A549 (cell line): Measurements from ENCODE around the gene PTPRD.

Experiments used
- CHD2 ChIP-seq: fragments of 150-350 bp; IDR thresholded peaks from 2 replicates; pipeline ENCODE4 v1.6.1; 2014; ENCODE audit warnings: low read length; ENCODE audit not compliant: partially characterized antibody
- CTCF ChIP-seq: fragments of >200 bp; sonication (Bioruptor Twin); formaldehyde crosslinking; IDR thresholded peaks from 3 replicates; pipeline ENCODE4 v1.5.1; 2016
- HEYL ChIP-seq: fragments of 250-450 bp; sonication (Bioruptor Pico); IDR thresholded peaks from 2 replicates; pipeline ENCODE4 v1.8.0; 2021; ENCODE audit warnings: mild to moderate bottlenecking, moderate library complexity
- HOXB13 ChIP-seq: fragments of 250-450 bp; sonication (Bioruptor Pico); IDR thresholded peaks from 2 replicates; pipeline ENCODE4 v1.5.0; 2020; ENCODE audit warnings: low read depth, mild to moderate bottlenecking, moderate library complexity
- MAFK ChIP-seq: fragments of 450-650 bp; IDR thresholded peaks from 2 replicates; pipeline ENCODE4 v1.6.1; 2014; ENCODE audit not compliant: partially characterized antibody
- MAX ChIP-seq: IDR thresholded peaks from 2 replicates; pipeline ENCODE4 v1.6.1; 2012
- MAZ ChIP-seq: fragments of 150-350 bp; IDR thresholded peaks from 2 replicates; pipeline ENCODE4 v1.6.1; 2014; ENCODE audit warnings: antibody characterized with exemption, low read depth, low read length, borderline replicate concordance
- POLR2A ChIP-seq: IDR thresholded peaks from 2 replicates; pipeline ENCODE4 v1.6.1; 2012; ENCODE audit warnings: mild to moderate bottlenecking, low read length
- RAD21 ChIP-seq, 2 experiments: fragments of >200 bp in 1 of 2; sonication (Bioruptor Twin) in 1 of 2; formaldehyde crosslinking in 1 of 2; IDR thresholded peaks in 1 of 2; conservative IDR thresholded peaks in 1 of 2; 2 replicates in 1 of 2; 3 replicates in 1 of 2; pipeline ENCODE4 v1.6.1; 2012 to 2018; ENCODE audit warnings: inconsistent platforms in 1 of 2
- SMC3 ChIP-seq: fragments of >200 bp; sonication (Bioruptor Twin); formaldehyde crosslinking; IDR thresholded peaks from 3 replicates; pipeline ENCODE4 v1.6.1; 2018; ENCODE audit warnings: inconsistent platforms
- SREBF2 ChIP-seq: fragments of 450-650 bp; IDR thresholded peaks from 2 replicates; pipeline ENCODE4 v1.6.1; 2014; ENCODE audit warnings: mild to moderate bottlenecking, moderate library complexity
- USF2 ChIP-seq: fragments of 450-650 bp; IDR thresholded peaks from 2 replicates; pipeline ENCODE4 v1.6.1; 2014; ENCODE audit warnings: antibody characterized with exemption
- TF ChIP-seq, protein P1 (sequence below): fragments of 200-600 bp; sonication (generic); IDR thresholded peaks from 2 replicates; pipeline ENCODE4 v1.6.1; 2016; ENCODE audit warnings: antibody characterized with exemption, mild to moderate bottlenecking, moderate library complexity
- TF ChIP-seq, protein P2 (sequence below): fragments of 250-450 bp; sonication (Bioruptor Pico); IDR thresholded peaks from 2 replicates; pipeline ENCODE4 v1.5.0; 2021; ENCODE audit warnings: mild to moderate bottlenecking, moderate library complexity, borderline replicate concordance

- no peak for TF ChIP-seq CTCF
- no peak for TF ChIP-seq USF2
- no peak for TF ChIP-seq CHD2
- no peak for TF ChIP-seq SMC3
- TF ChIP-seq, protein P1, sequence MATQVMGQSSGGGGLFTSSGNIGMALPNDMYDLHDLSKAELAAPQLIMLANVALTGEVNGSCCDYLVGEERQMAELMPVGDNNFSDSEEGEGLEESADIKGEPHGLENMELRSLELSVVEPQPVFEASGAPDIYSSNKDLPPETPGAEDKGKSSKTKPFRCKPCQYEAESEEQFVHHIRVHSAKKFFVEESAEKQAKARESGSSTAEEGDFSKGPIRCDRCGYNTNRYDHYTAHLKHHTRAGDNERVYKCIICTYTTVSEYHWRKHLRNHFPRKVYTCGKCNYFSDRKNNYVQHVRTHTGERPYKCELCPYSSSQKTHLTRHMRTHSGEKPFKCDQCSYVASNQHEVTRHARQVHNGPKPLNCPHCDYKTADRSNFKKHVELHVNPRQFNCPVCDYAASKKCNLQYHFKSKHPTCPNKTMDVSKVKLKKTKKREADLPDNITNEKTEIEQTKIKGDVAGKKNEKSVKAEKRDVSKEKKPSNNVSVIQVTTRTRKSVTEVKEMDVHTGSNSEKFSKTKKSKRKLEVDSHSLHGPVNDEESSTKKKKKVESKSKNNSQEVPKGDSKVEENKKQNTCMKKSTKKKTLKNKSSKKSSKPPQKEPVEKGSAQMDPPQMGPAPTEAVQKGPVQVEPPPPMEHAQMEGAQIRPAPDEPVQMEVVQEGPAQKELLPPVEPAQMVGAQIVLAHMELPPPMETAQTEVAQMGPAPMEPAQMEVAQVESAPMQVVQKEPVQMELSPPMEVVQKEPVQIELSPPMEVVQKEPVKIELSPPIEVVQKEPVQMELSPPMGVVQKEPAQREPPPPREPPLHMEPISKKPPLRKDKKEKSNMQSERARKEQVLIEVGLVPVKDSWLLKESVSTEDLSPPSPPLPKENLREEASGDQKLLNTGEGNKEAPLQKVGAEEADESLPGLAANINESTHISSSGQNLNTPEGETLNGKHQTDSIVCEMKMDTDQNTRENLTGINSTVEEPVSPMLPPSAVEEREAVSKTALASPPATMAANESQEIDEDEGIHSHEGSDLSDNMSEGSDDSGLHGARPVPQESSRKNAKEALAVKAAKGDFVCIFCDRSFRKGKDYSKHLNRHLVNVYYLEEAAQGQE: no peak
- TF ChIP-seq, protein P2, sequence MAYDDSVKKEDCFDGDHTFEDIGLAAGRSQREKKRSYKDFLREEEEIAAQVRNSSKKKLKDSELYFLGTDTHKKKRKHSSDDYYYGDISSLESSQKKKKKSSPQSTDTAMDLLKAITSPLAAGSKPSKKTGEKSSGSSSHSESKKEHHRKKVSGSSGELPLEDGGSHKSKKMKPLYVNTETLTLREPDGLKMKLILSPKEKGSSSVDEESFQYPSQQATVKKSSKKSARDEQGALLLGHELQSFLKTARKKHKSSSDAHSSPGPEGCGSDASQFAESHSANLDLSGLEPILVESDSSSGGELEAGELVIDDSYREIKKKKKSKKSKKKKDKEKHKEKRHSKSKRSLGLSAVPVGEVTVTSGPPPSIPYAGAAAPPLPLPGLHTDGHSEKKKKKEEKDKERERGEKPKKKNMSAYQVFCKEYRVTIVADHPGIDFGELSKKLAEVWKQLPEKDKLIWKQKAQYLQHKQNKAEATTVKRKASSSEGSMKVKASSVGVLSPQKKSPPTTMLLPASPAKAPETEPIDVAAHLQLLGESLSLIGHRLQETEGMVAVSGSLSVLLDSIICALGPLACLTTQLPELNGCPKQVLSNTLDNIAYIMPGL (CRISPR knock-in tag): no peak
- no peak for TF ChIP-seq HEYL (CRISPR knock-in tag)
- no peak for TF ChIP-seq POLR2A
- no peak for TF ChIP-seq MAFK
- TF ChIP-seq MAX: no peak
- TF ChIP-seq SREBF2: no peak
- no peak for TF ChIP-seq RAD21 (conservative IDR thresholded peaks at IDR 0.05 in 1 of 2, IDR thresholded peaks at IDR 0.05 in 1 of 2)
- TF ChIP-seq HOXB13 (CRISPR knock-in tag): no peak
- TF ChIP-seq MAZ: no peak
These were observed 2256.4 kb downstream of the PTPRD start for GRCh38 chr9:8356406-8356805.
